SU-DHL-6 (cell line): ENCODE measurements around the gene RPA3.

Source experiments
- CTCF ChIP-seq: fragments of 200-600 bp; sonication (generic); IDR thresholded peaks from one replicate; pipeline ENCODE4 v1.5.1; 2017; ENCODE audit warnings: antibody characterized with exemption, mild to moderate bottlenecking, low read length, moderate library complexity; ENCODE audit not compliant: insufficient read depth, poor library complexity, severe bottlenecking
- EZH2phosphoT487 ChIP-seq: fragments of 200-600 bp; sonication (generic), shearing (Covaris generic); conservative IDR thresholded peaks from 2 replicates; pipeline ENCODE4 v1.6.1; 2018; ENCODE audit warnings: mild to moderate bottlenecking, antibody characterized with exemption, low read length, moderate library complexity, mixed read lengths

GRCh38 chr7:7707806-7708205 is 10.6 kb downstream of the RPA3 start:
- no peak for TF ChIP-seq CTCF
- TF ChIP-seq EZH2phosphoT487: no peak
